ENCODE data around the gene BNIP5. TPM values are rescaled to one million over a fixed set of nuclear protein-coding genes. Genes with fewer than 3 reads are reported as not detected.

Gene BNIP5
- total RNA-seq, 1 experiment from 2014 or later: 3.6 TPM

DNA sequence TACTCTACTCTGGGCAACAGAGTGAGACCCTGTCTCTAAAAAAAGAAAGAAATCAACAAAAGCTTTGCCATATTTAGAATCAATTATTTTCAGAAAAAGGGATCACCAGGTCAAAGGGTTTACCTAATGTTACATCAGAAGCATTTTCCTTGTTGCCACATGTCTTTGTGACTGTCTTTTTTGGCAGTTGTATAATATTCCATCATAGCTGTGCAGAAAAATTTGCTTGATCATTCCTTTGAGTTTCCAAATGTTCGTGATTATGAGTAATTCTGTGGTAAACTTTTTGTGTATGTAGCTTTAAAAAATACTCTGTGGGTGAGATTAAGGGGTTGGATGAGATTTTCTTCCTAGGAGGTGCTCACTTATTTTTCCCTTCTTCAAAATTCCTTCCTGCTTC is 40.4 kb downstream of the BNIP5 start:
- no peak for DNase-seq (ENCODE audit: low spot score)

DNA sequence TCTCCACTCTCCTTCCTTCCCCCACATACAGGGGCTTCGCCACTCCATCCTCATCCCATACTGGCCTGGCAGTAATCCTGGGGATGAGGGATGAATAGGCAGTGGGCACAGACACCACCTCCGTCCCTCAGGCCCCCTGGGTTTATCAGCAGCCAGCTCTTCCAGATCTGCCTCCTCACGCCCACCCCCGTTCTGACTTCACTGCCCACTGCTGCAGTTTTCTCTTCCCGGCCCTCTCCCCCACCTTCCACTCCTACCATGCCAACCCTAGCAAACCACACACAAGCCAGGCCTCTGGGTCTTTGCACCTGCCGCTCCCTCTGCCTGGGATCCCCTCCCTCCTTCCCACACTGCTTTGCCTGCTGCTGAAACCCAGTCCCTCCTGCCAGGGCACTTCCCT is 44.5 kb downstream of the BNIP5 start:
- no peak for DNase-seq (ENCODE audit: low spot score)

DNA sequence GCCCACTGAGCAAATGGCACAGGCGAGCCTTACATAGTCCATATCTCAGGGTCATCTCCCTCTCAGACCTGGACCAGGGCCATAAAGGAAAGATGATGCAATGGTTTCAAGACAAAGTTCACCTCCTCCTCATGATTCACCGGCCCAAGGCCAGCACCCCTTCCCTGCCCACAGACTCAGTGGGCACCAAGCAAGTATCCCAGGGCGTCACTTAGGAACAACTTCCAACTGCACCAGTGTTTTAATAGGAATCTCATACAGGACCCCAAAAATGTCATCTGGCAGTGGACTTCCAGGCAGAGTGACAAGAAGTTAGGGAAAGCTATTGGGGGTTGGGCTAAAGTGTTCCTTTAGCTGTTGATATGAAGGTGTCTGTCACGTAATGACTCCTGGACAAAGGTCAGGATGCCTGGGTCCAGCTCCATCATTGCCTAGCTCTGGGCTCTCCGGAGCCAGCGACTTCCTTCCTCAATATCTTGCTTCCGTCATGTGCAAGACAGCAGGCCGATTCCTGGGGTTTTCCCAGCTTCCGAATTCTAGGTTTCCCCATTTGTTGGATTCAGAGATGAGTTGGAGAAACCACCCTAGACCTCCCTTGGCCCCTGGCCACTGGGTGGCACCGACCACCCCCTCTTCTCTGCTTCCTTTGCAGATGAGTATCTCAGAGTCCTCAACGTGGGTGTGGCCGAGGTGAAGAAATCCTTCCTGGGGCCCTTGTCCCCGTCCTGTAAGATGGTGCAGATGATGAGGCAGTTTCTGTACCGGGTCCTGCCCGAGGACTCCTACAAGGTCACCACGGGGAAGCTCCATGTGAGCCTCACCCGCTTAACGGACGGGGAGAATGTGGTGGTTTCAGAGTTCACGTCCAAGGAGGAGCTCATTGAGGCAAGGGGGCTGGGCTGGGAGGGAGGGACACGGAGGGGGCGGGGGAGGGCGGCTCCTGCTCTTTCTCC is 45.7 kb downstream of the BNIP5 start:
- DNase-seq (ENCODE audit: low spot score): peak; percentile 70

DNA sequence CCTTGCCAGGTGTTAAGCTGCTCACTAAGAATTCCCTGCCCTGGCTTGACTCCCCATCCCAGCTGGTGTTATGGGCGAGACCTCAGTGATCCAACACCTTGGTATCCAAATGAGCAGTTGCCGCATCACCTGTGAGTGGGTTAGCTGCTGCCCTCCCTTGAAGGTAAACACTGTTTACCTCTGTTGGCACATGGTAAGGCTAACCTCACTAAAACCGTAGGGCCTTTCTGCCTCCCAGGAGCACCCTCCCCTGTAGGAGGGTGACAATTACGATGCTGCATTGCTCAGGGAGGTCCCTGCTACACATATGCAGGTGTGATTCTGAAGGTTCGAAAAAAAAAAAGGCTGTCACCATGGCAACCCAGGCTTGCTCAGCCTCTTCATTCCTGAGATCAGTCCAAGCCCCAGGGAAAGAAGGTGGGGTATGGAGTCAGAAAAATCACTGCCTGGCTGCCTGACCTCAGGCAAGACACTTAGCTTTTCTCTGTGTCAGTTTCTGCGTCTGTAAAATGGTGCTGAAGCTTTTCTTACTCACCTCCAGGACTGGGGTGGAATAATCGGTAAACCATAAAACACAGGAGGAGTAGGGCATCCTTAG is 47.3 kb downstream of the BNIP5 start:
- DNase-seq (ENCODE audit: low spot score): peak; percentile 71

DNA sequence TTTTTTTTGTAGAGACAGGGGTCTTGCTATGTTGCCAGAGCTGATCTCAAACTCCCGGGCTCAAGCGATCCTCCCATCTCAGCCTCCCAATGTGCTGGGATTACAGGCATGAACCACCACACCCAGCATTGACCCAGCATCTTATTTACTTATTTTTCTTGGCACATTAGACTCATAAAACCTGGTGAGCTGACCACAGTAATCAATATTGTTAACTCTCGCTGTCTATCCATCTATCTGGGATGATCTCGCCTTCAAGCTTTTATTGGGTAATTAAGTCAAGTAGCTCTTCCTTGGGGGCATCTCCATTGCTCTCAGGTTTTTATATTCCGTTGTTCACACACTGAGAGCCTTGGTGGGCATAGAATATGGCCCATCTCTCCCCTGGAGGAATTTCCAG is 49.8 kb downstream of the BNIP5 start:
- DNase-seq (ENCODE audit: low spot score): no peak

DNA sequence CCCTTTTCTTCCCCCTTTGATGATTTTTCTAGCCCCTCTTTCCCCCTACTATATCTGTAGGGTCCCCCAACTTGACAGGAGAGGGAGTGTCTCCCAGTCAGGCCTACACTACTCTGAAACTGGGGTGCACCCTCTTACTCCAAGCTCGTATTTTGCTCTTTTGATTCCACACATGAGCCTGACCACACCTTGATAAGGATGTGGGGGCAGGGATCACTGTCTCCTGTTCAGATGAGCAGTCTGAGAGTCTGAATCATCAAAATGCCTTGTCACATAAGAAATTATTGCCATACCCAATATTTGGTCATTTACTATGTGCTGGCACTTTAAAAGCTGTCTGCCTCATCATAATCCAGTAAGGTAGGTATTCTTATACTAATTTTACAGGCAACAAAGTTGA is 50.9 kb downstream of the BNIP5 start:
- no peak for DNase-seq (ENCODE audit: low spot score)

DNA sequence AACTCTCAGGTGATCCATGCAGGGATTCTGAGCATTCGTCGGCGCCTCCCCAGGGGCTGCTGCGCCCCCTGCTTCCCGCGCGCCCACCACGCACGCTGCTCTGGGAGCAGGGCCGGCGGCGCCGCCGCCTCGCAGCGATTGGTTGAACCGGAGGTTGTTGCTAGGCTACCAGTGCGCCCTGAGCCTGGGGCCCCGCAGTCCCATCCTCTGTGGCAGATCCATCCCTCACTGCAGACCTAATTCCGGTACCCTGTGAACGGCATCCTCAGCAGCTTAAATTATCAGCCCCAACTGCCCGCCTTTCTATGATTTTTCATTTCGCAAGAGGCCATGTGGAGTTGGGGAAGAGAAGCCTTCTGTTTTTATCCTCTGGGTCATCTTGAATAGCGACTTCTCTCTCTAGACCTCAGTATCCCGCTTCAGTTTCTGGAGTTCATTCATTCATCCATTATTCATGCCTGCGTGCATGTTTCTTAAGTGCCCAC is 51.5 kb downstream of the BNIP5 start:
- DNase-seq (ENCODE audit: low spot score): no peak

DNA sequence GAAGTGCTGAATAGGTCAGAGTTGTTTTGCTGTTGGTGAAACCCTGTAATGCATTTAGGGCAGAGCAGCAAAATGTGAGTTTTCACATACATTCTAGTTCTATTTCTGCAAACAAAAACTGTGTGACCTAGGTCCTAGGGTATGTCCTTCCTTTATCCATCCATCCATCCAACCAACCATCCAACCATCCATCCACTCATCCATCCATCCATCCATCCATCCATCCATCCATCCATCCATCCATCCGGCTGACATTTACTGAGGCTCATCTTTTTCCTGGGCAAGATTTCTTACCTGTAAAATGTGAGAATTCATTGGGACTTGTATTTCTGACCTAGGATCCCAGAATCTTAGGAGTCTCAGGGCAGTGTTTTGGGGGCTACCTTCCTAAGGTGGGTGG is 52.3 kb downstream of the BNIP5 start:
- DNase-seq (ENCODE audit: low spot score): no peak

DNA sequence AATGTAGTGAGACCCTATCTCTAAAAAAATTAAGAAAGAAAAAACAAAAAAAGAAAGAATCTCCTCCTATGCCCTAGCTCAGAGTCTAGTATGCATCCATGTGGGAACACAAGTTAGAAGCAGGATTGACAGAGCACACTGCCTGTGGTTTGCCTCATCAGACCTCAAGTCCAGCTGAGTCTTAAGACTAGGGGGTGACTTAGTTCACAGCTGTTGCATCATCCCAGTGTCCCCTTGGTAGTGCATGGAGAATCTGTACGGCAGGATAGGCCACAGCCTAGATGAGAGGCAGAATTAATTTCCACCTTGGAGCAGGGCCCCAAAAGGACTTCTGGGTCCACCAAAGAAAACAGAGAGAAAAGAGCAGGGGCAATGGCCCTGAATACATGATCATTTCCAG is 53.1 kb downstream of the BNIP5 start:
- no peak for DNase-seq (ENCODE audit: low spot score)

DNA sequence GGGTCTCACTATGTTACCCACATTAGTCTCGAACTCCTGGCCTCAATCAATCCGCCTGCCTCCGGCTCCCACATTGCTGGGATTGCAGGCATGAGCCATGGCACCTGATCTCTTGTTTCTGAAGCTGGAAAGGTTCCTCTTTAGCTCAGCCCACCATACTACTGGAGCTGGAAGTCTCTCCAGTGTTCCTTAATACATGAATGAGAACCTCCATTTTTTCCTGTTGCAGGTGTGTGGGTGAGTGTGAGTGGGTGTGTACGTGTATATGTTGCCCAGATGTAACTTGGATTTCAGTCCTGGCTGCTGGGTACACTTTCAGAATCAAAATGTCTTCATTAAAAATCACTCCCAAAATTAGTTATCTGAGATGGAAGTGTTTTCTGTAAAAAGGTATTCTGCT is 55.7 kb downstream of the BNIP5 start:
- DNase-seq (ENCODE audit: low spot score): no peak

DNA sequence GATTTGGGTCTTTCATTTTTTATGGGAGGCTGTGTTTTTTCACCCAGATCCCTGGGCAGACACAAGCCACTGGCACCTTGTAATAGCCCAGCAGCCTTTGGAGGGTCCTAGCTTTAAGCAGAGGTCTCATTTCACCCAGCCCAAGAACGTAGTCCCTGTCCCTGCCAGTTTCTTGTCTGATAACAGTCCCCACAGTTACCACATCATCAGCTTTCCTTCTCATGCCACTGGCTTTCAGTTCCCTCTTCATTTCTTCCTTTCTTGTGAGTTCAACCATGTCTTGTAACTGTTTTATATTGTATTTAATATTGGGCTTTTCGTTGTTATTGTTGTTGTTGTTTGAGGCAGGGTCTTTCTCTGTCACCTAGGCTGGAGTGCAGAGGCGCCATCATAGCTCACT is 56.2 kb downstream of the BNIP5 start:
- DNase-seq (ENCODE audit: low spot score): no peak

DNA sequence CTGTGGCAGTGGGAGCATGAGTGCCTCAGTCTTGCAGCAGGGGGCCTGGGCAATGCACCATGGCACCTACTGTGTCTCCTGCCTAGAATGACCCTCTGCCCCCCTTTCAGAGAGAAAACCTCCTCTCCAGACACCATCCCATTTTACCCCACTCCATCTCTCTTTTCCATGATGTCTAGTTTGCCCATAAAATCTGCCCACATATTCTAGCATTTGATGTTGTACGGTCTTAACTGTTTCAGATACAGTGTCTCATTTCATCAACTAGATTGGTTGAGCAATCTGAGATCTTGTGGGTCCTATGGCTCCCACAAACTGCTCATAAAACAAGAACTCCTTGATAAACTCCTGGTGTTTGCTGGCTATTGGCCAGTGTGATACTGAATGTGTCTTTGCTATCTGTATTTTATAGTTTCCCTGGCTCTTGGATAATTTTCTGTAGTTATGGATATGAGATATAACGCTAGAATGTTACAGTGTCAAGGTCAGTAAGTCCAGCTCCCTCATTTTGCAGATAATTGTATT is 58.7 kb downstream of the BNIP5 start:
- no peak for DNase-seq (ENCODE audit: low spot score)

DNA sequence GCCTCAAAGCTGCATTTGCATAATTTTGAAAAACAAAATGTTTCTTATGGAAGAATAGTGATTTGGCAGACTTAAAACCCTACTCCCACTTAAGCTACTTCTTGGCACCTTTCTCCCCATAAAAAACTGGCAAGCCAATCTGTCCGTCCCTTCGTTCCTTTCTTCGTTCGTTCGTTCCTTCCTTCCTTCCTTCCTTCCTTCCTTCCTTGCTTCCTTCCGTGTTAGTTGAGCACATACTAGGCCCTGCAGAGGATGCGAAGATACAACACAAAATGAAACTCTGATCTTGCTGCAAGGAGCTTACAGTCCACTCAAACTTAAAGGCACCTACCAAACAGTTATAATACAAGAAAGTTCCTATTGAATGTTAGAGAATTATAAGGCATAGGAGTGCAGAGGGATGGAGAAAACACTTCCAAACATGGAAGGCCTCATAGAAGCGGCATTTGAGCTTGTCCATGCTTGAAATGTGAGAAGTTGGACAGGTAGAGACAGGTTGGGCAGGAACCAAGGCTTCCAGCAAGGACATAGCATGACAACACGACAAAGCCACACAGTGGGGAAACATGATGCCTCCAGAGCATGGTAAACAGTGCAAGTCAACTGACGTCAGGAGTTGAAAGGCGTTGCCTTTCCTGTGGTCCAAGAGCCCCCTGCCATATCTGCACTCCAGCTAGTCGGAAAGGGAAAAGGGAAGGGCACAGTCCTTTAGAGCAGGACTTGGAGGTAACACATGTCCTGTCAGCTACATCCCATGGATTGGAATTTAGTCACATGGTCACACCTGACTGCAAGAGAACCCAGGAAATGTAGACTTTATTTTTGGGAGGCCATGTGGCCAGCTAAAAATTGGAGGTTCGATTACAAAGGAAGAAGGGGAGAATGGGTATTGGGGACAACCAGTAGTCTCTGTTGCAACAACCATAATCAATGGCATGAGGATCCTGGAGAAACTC is 59.8 kb downstream of the BNIP5 start:
- DNase-seq (ENCODE audit: low spot score): no peak

DNA sequence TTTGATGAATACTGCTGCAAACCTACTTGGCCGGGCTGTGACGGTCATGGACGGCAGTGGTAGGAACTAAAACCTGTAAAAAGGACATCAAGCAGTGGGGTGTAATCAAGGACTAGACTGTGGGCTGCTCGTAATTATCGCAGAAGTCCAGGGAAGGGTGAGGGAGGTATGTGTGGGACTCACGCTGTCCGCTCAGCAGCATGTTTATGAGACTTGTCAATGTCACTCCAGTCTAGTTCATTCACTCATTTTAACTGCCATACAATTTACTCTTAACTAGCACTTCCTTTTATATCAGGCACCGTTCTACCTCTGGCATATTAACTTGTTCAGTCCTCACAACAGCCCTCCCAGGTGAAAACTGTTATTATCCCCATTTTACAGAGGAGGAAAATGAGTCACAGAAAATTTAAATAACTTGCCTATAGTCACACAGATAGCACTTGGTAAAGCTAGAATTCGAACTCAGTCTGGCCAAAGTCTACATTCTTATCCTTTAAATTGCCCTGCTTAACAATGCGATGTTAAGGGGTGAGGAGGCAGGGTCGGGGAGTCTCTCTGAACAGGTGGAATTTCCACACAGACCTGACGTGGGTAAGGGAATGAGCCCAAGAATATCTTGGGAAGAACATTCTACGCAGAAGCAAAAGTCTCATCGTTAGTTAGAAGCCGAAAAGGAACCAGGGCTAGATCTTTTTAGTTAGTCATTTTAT is 62.7 kb downstream of the BNIP5 start:
- no peak for DNase-seq (ENCODE audit: low spot score)

DNA sequence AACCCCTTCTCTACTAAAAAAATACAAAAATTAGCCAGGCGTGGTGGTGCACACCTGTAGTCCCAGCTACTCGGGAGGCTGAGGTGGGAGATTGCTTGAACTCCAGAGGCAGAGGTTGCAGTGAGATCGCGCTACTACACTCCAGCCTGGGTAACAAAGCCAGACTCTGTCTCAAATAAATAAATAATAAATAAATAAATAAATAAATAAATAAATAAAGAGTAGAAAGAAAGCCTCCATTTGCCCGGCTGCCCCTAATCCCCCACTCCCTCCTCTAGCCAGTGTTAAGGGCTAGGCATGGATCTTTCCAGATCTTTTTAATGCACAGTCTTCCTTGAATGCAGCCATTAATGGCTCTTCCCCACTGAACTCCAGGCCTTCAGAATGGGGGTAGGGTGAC is 63.6 kb downstream of the BNIP5 start:
- DNase-seq (ENCODE audit: low spot score): no peak

DNA sequence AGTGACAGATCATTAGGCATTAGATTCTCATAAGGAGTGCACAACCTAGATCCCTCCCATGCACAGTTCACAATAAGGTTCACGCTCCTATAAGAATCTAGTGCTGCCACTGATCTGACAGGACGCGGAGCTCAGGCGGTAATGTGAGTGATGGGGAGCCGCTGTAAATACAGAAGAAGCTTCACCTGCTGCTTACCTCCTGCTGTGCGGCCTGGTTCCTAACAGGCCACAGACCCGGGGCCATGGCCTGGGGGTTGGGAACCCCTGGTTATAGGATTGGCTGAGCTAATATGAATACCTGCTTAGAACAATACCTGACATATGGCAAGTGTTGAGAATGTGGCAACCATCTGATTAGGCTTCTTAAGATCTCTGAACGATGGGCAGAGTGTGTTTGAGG is 64.5 kb downstream of the BNIP5 start:
- DNase-seq (ENCODE audit: low spot score): no peak

DNA sequence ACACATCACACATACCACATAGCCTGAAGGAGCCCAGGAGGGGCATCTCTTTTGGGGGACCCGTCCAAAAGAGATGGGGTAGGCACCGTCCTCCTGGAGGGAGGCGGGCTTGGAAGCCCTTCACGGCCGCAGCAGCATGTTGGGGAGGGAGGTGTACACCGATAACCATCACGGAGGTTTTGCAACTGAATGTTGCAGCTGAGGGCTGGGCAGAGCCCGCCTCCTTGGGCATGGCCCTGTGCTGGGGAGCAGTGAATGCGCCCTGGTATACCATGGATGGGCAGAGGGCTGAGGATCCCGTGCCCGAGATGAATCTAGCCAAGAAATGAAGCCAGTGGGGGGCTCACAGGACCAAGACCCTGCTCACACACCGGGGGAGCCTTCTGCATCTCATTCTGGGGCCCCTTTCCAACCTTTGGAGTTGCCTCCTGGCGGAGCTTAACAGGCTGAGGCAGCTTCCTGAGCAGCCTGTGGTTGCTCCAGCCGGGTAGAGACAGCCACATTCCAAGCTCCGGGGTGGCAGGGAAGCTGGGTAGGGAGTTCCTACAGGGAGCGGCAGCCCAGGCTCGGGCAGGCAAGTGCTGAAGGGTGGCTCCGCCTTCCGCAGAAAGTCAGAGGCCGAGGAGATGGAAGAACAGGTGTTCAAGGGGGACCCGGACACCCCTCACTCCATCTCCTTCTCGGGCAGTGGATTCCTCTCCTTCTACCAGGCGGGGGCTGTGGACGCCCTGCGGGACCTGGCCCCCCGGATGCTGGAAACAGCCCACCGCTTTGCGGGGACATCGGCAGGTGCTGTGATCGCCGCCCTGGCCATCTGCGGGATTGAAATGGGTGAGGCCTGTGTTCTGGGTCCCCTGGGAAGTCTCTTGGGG is 66.6 kb downstream of the BNIP5 start, which contains the start of gene PNPLA1:
Gene PNPLA1, plus strand, starts transcription at position 227 of the 872 bp plus-strand sequence. Its CDS starts 400 bp downstream, at position 627.
- DNase-seq (ENCODE audit: low spot score): peak; percentile 55

DNA sequence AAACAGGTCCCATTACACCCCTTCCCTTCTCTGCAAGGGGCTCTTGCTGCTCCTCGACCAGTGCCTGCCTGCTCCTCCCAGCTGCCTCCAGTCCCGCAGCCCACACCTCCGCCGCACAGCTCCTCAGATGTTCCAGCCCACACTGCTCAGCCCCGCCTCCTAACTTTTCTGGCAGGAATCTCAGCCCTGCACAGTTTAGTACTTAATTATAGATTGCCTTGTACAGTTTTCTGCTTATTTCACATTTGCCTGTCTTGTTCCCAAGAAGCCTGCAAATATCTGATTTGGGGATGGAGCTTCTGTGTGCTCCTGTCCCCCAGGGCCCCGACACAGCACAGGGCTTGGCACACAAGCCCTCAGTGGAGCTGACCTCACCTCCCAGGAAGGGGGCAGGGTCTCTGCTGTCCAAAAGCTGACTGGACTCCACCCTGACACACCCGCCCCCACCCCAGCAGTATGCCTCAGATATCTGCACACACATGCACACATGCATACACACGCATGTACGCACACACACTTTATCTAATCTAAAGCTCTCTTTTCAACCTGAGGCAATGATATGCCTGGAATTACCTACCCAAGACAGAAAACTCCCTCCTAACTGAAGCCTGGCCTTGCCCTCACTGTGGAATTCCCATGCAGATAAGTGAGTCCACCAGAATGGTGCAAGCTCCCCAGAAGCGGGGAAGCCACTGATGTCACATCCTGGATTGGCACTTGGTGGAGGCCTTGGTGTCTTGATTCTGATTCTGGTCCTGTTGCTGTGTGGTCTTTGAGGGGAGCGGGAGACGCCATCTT is 68.0 kb downstream of the BNIP5 start:
- no peak for DNase-seq (ENCODE audit: low spot score)
